Effector memory CD8-positive, alpha-beta T cell (primary cell): Measurements from ENCODE around the gene DLGAP1.

ENCODE experiments used
- ATAC-seq: fragments of 150-1000 bp; cut with Tn5 transposase; replicated peaks from 2 replicates; pipeline ENCODE4 v1.10.0; 2021; ENCODE audit warnings: mild to moderate bottlenecking, moderate library complexity
- DNase-seq, 3 experiments: peaks; one replicate each; pipeline ENCODE4 v3.0.0; 2021
- H3K27ac Mint-ChIP-seq, 2 donors: one replicate each; pipeline ENCODE4 v1.8.0; 2022; ENCODE audit warnings: mild to moderate bottlenecking in 2 of 2, mixed read lengths in 2 of 2, moderate library complexity in 2 of 2
- H3K27me3 Mint-ChIP-seq, 2 donors: one replicate each; pipeline ENCODE4 v1.8.0; 2022; ENCODE audit warnings: mixed read lengths in 2 of 2
- H3K36me3 Mint-ChIP-seq: one replicate; pipeline ENCODE4 v1.8.0; 2022; ENCODE audit warnings: mild to moderate bottlenecking, moderate library complexity, mixed read lengths; ENCODE audit not compliant: insufficient read depth
- H3K4me1 Mint-ChIP-seq, 2 donors: one replicate each; pipeline ENCODE4 v1.8.0; 2022; ENCODE audit warnings: low read depth in 2 of 2, mixed read lengths in 2 of 2
- H3K4me3 Mint-ChIP-seq, 2 donors: one replicate each; pipeline ENCODE4 v1.8.0; 2022; ENCODE audit warnings: mild to moderate bottlenecking in 2 of 2, mixed read lengths in 2 of 2, moderate library complexity in 2 of 2
- H3K9me3 Mint-ChIP-seq, 2 donors: one replicate each; pipeline ENCODE4 v1.8.0; 2022; ENCODE audit warnings: mixed read lengths in 2 of 2

The DLGAP1 gene

DNA sequence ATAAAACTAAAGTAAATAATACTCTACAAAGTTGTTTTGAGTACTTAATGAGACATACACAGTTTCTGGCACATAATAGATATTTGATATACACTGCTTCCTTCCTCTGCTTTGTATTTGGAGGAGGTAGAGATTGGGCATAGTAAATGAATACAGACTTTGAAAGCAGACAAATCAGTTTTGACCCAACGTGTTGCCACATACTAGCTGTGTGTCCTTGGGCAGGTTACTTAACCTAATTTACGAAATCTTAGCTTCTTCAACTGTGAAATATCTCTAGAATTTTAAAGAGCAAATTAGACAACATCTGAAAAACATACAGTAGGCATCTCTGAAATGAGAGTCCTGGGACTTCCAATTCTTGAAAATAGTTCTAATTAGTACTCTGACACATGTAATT is 579.7 kb downstream of the DLGAP1 start:
- Mint-ChIP-seq H3K36me3 (no peaks in the 10 kb centered on the region), H3K27ac (no peak overlapping the region), H3K27me3 (peaks cover 25 to 37% of the 10 kb centered on the region in 2 donors), H3K4me3 (no peak overlapping the region), H3K4me1 (peaks cover 0 to 4% of the 10 kb centered on the region in 2 donors), H3K9me3 (peaks cover 0 to 2% of the 10 kb centered on the region in 2 donors)
- DNase-seq (no peak), ATAC-seq (no peak)

DNA sequence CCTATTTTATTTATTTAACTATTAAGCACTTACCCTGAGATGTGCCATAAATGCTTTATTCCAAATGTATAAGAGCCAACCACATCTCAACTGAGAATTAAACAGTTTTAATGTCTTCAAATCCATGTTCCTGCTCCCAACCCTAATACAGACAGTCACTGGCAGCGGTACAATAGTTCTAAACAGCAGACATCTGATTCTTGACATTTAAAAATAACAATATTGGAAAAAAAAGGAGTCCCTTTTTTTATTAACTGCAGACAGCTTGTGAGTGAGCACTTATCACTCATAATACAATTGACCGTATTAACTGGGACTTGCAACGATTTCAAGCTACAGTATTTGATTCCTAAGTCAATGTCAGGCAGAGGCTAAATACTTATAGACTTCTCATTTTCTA is 580.5 kb downstream of the DLGAP1 start:
- H3K27ac Mint-ChIP-seq = no peak overlapping the region
- peaks cover 0 to 4% of the 10 kb centered on the region in 2 donors for H3K4me1 Mint-ChIP-seq
- no peak for DNase-seq
- peaks cover 27 to 37% of the 10 kb centered on the region in 2 donors for H3K27me3 Mint-ChIP-seq
- no peaks in the 10 kb centered on the region for H3K36me3 Mint-ChIP-seq
- ATAC-seq = no peak
- peaks cover 0 to 2% of the 10 kb centered on the region in 2 donors for H3K9me3 Mint-ChIP-seq
- H3K4me3 Mint-ChIP-seq = no peak overlapping the region

DNA sequence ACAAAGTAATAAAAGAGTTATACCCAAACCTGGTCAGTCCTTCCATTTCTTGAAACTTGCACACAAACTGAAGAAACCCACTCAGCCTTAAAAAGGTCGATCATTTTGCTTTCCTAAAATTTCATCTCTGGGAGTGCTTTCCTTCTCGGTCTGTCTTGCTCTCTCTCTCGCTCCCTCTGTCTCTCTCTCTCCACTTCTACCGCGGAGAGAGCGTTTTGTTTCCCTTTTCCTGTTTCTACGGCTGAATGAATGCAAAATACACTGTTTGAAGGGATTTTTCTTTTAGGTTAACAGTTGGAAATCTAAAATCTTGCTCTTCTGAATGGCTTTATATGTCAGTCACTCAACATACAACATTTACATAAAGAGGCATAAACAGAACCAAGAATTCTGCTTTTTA is 581.0 kb downstream of the DLGAP1 start:
- Mint-ChIP-seq H3K27ac (no peak overlapping the region), H3K9me3 (peaks cover 0 to 2% of the 10 kb centered on the region in 2 donors), H3K27me3 (peaks cover 27 to 36% of the 10 kb centered on the region in 2 donors), H3K4me1 (peaks cover 0 to 4% of the 10 kb centered on the region in 2 donors), H3K36me3 (no peaks in the 10 kb centered on the region), H3K4me3 (no peak overlapping the region)
- ATAC-seq (no peak), DNase-seq (no peak)

DNA sequence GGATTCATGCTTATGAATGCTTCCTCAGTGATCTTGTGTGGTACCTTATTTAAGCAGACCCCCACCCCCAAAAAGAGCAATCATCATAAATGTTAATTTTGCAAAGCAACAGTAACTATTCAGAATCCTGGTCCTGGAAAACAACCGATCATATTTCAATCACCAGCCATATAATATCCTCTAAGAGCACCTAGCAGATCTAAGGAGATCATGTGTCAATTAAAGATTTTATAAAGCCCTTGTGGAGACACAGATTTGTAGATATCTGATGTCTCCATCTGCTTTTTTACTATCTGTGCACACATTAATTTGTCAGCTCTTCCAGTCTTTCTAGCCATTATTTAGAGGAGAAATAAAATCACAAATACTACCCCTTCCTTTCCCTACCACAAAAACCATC is 581.4 kb downstream of the DLGAP1 start:
- no peak for ATAC-seq
- Mint-ChIP-seq H3K9me3 (peaks cover 0 to 1% of the 10 kb centered on the region in 2 donors), H3K4me3 (no peak overlapping the region), H3K36me3 (no peaks in the 10 kb centered on the region), H3K27me3 (peaks cover 24 to 34% of the 10 kb centered on the region in 2 donors), H3K27ac (no peak overlapping the region), H3K4me1 (peaks cover 0 to 4% of the 10 kb centered on the region in 2 donors)
- no peak for DNase-seq

DNA sequence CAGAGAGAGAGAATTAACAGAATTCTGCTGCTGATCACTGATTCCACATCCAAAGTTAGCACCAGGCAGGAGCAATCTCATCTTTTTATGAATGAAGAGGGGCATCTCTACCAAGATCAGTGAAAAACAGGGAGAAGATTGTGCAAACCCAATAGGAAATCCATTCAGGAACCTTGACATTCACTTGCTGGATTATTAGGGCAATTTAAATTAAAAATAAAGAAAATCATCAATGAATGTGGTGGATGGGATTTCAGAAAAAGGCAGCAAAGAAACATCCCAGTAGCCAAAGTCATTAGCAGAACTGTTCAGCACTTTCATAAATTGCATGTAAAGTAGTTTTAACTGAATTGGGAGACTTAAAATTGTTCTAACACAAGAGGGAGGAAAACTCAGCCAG is 581.9 kb downstream of the DLGAP1 start:
- ATAC-seq = no peak
- DNase-seq = no peak
- Mint-ChIP-seq H3K4me3 (no peak overlapping the region), H3K4me1 (peaks cover 0 to 4% of the 10 kb centered on the region in 2 donors), H3K27me3 (peaks cover 21 to 34% of the 10 kb centered on the region in 2 donors), H3K36me3 (no peaks in the 10 kb centered on the region), H3K27ac (no peak overlapping the region), H3K9me3 (no peaks in the 10 kb centered on the region)

DNA sequence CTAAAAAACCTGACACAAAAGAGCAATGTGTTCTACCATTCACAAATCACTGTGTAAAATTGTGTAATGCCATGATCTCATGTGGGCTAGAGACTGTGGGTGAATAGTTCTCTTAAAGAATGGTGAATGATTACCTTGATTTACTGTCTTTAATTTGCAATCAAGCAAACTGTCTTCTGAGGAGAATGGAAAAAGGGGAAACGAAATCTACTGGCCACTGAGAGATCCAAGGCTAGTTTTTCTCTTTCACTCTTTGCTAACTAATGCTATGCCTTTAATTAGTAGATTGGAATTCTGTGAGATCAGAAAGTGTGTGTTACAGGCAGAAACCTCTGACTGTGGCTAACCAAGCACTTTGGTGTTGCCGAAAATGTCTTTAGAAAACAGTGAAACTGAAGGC is 582.5 kb downstream of the DLGAP1 start:
- H3K4me3 Mint-ChIP-seq = no peak overlapping the region
- no peaks in the 10 kb centered on the region for H3K9me3 Mint-ChIP-seq
- H3K36me3 Mint-ChIP-seq = no peaks in the 10 kb centered on the region
- DNase-seq = no peak
- no peak overlapping the region for H3K27ac Mint-ChIP-seq
- H3K4me1 Mint-ChIP-seq = peaks cover 0 to 4% of the 10 kb centered on the region in 2 donors
- no peak for ATAC-seq
- peaks cover 21 to 39% of the 10 kb centered on the region in 2 donors for H3K27me3 Mint-ChIP-seq

DNA sequence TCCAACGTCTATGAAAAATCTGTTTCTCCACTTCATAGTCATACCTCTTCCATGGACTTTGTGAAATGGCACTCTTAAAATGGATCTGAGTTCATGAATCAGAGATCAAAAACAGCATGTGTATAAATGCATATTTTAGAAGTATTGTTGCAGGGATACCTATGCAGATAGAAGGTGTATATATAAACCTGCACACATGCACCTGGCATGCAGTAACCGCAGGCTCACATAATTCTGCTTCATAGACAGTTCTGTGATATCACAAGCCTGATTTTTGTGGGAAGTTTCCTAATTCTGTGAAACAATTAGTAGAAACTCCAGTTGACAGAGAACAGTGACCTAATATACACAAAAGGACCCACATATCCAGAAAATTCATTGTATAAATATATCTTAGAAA is 583.4 kb downstream of the DLGAP1 start:
- no peak for ATAC-seq
- Mint-ChIP-seq H3K9me3 (no peaks in the 10 kb centered on the region), H3K27ac (no peak overlapping the region), H3K4me3 (no peak overlapping the region), H3K36me3 (no peaks in the 10 kb centered on the region), H3K4me1 (peaks cover 0 to 4% of the 10 kb centered on the region in 2 donors), H3K27me3 (peaks cover 21 to 48% of the 10 kb centered on the region in 2 donors)
- no peak for DNase-seq

DNA sequence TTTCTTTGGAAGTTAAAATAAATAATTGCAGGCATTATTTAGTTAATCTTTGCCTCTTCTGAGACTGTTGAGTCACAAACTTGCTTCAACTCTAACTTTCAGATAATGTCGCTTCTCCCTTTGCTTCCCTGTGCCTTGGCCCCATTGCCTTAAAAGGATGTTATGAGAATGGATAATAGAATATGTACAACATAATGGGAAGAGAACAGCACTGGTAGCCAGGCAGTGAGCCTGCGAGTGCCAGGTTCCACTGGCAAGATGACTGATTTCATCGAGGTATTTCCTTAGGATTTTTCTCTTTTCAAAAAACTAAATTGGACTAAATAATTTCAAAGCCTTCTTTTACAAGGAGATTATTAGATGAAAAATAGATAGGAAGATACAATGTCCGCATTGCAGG is 584.2 kb downstream of the DLGAP1 start:
- Mint-ChIP-seq H3K27me3 (peaks cover 21 to 55% of the 10 kb centered on the region in 2 donors), H3K4me1 (peaks cover 0 to 4% of the 10 kb centered on the region in 2 donors), H3K36me3 (no peaks in the 10 kb centered on the region)

DNA sequence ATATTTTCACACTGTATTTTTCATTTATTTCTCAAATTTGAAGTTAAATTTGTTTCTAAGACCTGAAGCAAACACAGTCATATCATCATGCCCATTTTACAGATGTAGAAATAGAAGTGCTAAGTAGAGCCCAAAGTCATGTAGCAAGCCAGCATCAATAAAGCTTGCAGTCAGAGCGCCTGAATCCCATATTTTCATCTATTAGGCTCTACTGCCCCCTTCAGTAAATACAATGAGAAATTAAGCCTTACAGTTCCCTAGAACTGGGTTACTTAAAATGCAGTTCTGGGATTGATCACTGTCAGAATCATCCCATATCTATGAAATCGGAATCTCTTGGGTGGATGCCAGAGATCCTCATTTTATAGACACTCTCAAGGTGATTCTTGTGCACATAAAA is 585.3 kb downstream of the DLGAP1 start:
- H3K9me3 Mint-ChIP-seq = no peaks in the 10 kb centered on the region
- no peak overlapping the region for H3K27ac Mint-ChIP-seq
- H3K4me1 Mint-ChIP-seq = peaks cover 0 to 4% of the 10 kb centered on the region in 2 donors
- no peak for ATAC-seq
- no peak for DNase-seq
- no peaks in the 10 kb centered on the region for H3K36me3 Mint-ChIP-seq
- peaks cover 22 to 58% of the 10 kb centered on the region in 2 donors for H3K27me3 Mint-ChIP-seq
- H3K4me3 Mint-ChIP-seq = no peak overlapping the region

More for the DNA sequence above, 584.2 kb downstream of the DLGAP1 start:
- Mint-ChIP-seq H3K9me3 (no peaks in the 10 kb centered on the region), H3K4me3 (no peak overlapping the region), H3K27ac (no peak overlapping the region)
- no peak for DNase-seq
- ATAC-seq = no peak

DNA sequence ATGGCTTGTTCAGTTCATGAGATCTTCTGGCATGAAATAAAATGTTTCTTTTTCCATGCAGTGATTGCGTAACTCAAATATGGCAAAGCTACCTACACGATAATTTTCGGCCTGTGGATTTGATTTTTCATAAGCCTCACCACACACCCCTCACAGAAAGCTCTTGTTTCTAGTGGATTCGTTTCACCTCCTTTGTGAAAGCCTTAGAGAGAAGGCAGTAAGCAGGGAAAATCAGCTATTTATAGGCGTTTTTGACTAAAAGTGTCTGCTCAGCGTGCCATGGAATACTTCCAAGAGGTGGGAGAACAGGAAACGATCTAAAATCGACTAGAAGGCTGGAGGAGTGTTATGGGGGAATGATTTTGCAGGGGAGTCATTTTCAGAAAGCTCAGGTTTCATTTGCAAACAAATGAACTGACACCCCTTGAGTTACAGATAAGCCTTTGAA is 587.2 kb downstream of the DLGAP1 start:
- Mint-ChIP-seq H3K27ac (no peak overlapping the region), H3K9me3 (no peaks in the 10 kb centered on the region), H3K4me1 (no peaks in the 10 kb centered on the region), H3K4me3 (no peak overlapping the region), H3K27me3 (peaks cover 25 to 59% of the 10 kb centered on the region in 2 donors), H3K36me3 (no peaks in the 10 kb centered on the region)
- no peak for DNase-seq
- ATAC-seq = no peak

DNA sequence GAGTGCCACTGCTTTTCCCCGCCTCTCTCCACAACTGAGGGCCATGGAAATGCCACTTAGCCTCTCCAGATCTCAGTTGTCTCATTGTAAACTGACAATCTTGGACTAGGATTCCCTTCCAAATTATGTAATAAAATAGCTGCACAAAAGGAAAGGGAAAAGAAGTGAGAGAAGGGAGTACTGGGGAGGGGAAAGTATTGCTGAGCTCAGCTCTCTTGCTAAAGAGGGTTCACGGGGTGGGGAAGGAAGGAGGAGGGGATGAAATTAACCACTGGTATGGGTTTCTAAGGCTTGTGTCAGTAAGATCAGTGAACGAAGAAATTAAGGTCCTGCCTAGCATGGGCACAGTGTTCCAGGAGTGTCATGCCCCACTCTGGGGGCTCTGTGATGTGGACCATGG is 587.9 kb downstream of the DLGAP1 start:
- no peak for DNase-seq
- H3K4me3 Mint-ChIP-seq = no peak overlapping the region
- H3K4me1 Mint-ChIP-seq = no peaks in the 10 kb centered on the region
- peaks cover 27 to 66% of the 10 kb centered on the region in 2 donors for H3K27me3 Mint-ChIP-seq
- no peaks in the 10 kb centered on the region for H3K9me3 Mint-ChIP-seq
- no peak overlapping the region for H3K27ac Mint-ChIP-seq
- ATAC-seq = no peak
- no peaks in the 10 kb centered on the region for H3K36me3 Mint-ChIP-seq

DNA sequence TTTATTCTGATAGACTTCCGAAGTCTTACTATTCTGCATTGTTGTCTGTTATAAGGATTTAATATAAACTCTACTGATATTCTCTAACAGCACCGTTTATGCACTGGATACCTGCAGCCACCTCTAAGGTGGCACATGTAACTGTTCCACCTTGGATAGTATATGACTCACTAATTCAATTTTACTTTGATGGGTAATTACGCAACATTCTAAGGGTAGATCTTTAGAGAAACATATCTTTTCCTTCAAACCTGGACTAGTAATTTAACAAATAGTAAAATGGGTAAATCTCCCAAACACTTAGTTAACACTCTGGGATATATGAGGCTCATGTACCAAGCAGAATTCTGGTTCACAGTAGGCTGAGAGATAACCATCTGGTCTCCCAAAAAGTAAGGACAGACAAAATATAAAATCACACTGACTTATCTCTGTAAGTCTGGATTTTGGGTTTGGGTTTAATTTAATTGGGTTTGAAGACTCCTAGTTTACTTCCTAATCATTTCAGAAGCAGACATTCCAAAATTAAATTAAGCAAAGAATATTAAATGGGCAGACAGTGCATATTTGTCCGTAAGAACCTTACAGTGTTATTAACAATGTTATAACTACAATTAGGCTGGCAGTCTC is 590.3 kb downstream of the DLGAP1 start:
- H3K27me3 Mint-ChIP-seq = peaks cover 25 to 60% of the 10 kb centered on the region in 2 donors
- no peak for ATAC-seq
- H3K9me3 Mint-ChIP-seq = no peaks in the 10 kb centered on the region
- H3K4me3 Mint-ChIP-seq = no peak overlapping the region
- no peak for DNase-seq
- no peak overlapping the region for H3K27ac Mint-ChIP-seq
- no peaks in the 10 kb centered on the region for H3K4me1 Mint-ChIP-seq
- H3K36me3 Mint-ChIP-seq = no peaks in the 10 kb centered on the region

DNA sequence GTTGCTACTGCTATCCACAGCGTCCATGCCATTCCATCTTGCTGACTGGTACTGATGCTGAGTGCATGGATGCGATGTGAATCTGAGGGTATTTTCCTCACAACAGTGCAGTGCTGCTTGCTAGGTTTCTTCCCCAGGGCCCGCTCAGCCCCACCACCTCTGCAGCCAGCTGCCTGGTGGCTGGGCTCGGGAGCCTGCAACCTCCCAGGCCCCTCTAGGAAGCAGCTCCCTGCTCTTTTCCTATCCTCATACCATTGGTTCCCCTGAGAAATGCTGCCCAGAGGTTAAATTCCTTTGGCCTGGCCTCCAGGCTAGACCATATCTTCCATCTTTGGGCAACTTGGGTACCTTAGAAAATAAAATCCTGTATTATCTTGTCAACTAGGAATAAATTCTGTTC is 591.5 kb downstream of the DLGAP1 start:
- H3K36me3 Mint-ChIP-seq = no peaks in the 10 kb centered on the region
- no peaks in the 10 kb centered on the region for H3K9me3 Mint-ChIP-seq
- ATAC-seq = no peak
- DNase-seq = no peak
- H3K27ac Mint-ChIP-seq = no peak overlapping the region
- H3K27me3 Mint-ChIP-seq = peaks cover 25 to 66% of the 10 kb centered on the region in 2 donors
- no peaks in the 10 kb centered on the region for H3K4me1 Mint-ChIP-seq
- no peak overlapping the region for H3K4me3 Mint-ChIP-seq

DNA sequence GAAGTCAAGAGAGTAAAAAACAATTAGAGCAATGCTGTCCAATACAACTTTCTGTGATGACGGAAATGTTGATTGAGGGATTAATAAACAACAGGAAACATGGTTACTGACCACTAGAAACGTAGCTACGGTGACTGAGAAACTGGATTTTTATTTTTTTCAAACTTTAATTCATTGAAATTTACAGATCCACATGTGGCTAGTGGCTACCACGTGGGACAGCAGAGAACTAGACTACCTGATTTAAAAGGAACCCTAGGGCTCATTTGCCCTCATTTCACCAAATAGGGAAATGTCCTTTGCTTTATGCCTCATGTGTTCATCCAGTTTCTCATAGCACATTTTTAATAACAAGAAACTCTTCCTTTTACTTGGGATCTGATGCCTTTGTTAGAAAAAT is 592.1 kb downstream of the DLGAP1 start:
- no peaks in the 10 kb centered on the region for H3K4me1 Mint-ChIP-seq
- H3K27me3 Mint-ChIP-seq = peaks cover 25 to 60% of the 10 kb centered on the region in 2 donors
- H3K36me3 Mint-ChIP-seq = no peaks in the 10 kb centered on the region
- no peak overlapping the region for H3K27ac Mint-ChIP-seq
- no peak for ATAC-seq
- no peak overlapping the region for H3K4me3 Mint-ChIP-seq
- H3K9me3 Mint-ChIP-seq = no peaks in the 10 kb centered on the region
- no peak for DNase-seq
